ENCODE data around the gene TTLL13. TPM values are rescaled to one million over a fixed set of nuclear protein-coding genes. Genes with fewer than 3 reads are reported as not detected.

Gene TTLL13
- total RNA-seq, 1 experiment from 2014 or later, result 0.43 TPM

- DNase-seq, result no peak
- ChIA-PET CTCF (no interaction called here), POLR2A (no interaction called here)
- intact Hi-C loops (cut with micrococcal nuclease; ENCODE audit: unreplicated experiment), result loop anchor here (5.0 kb wide), 1 partner anchor 52 kb away; no protein-coding TSS in a partner anchor
- no peaks in the 10 kb centered on the region for H3K27me3 Mint-ChIP-seq (ENCODE audit: insufficient read depth, unreplicated experiment)
- Histone ChIP-seq H3K27me3 (replicated peaks; ENCODE audit: control insufficient read depth, insufficient read depth, low read length) (no peaks in the 10 kb centered on the region), H3K4me1 (no peaks in the 10 kb centered on the region; the same call in 1 of the 2 replicates), H3K9me3 (no peaks in the 10 kb centered on the region), H3K36me3 (ENCODE audit: control insufficient read depth, insufficient read depth, low read length) (no peaks in the 10 kb centered on the region; the same call in 1 of the 2 replicates), H3K4me3 (ENCODE audit: low read depth, low read length) (no peak overlapping the region)
- peaks cover 13% of the 10 kb centered on the region for H3K4me1 Mint-ChIP-seq (ENCODE audit: low read depth, unreplicated experiment)
- no peak for TF ChIP-seq CTCF (IDR thresholded peaks at IDR 0.05; ENCODE audit: insufficient read depth in 1 of 2, low read depth in 1 of 2, low read length in 1 of 2, severe bottlenecking in 1 of 2, unreplicated experiment in 1 of 2)
- no peaks in the 10 kb centered on the region for H3K9me3 Mint-ChIP-seq (ENCODE audit: unreplicated experiment)
- BruUV-seq (replicated peaks), result no TSS peak
- peaks cover 5% of the 10 kb centered on the region for H3K36me3 Mint-ChIP-seq (ENCODE audit: insufficient read depth, unreplicated experiment)
- H3K27ac Mint-ChIP-seq (ENCODE audit: unreplicated experiment), result no peak overlapping the region
- H3K4me3 Mint-ChIP-seq (ENCODE audit: unreplicated experiment), result no peak overlapping the region
Observed at GRCh38 chr15:90230071-90230494, 19.3 kb upstream of the TTLL13 start.

GRCh38 chr15:90230610-90231009 lies 18.7 kb upstream of the TTLL13 start:
- POLR2A ChIA-PET, result no interaction called here
- TF ChIP-seq CTCF (IDR thresholded peaks at IDR 0.05; ENCODE audit: insufficient read depth in 1 of 2, low read depth in 1 of 2, low read length in 1 of 2, severe bottlenecking in 1 of 2, unreplicated experiment in 1 of 2), result no peak
- Histone ChIP-seq H3K4me1 (no peaks in the 10 kb centered on the region; the same call in 1 of the 2 replicates), H3K4me3 (ENCODE audit: low read depth, low read length) (no peak overlapping the region), H3K9me3 (no peaks in the 10 kb centered on the region), H3K36me3 (ENCODE audit: control insufficient read depth, insufficient read depth, low read length) (no peaks in the 10 kb centered on the region; the same call in 1 of the 2 replicates), H3K27me3 (replicated peaks; ENCODE audit: control insufficient read depth, insufficient read depth, low read length) (no peaks in the 10 kb centered on the region)
- no peak overlapping the region for H3K4me3 Mint-ChIP-seq (ENCODE audit: unreplicated experiment)
- no peaks in the 10 kb centered on the region for H3K9me3 Mint-ChIP-seq (ENCODE audit: unreplicated experiment)
- BruUV-seq (replicated peaks), result no TSS peak
- peaks cover 16% of the 10 kb centered on the region for H3K4me1 Mint-ChIP-seq (ENCODE audit: low read depth, unreplicated experiment)
- CTCF ChIA-PET, result no interaction called here
- H3K27ac Mint-ChIP-seq (ENCODE audit: unreplicated experiment), result no peak overlapping the region
- H3K36me3 Mint-ChIP-seq (ENCODE audit: insufficient read depth, unreplicated experiment), result peaks cover 3% of the 10 kb centered on the region
- no peaks in the 10 kb centered on the region for H3K27me3 Mint-ChIP-seq (ENCODE audit: insufficient read depth, unreplicated experiment)
- no peak for DNase-seq
- intact Hi-C loops (cut with micrococcal nuclease; ENCODE audit: unreplicated experiment), result loop anchor here (5.0 kb wide), 1 partner anchor 52 kb away; no protein-coding TSS in a partner anchor

- Mint-ChIP-seq H3K4me1 (ENCODE audit: low read depth, unreplicated experiment) (peaks cover 16% of the 10 kb centered on the region), H3K27me3 (ENCODE audit: insufficient read depth, unreplicated experiment) (no peaks in the 10 kb centered on the region), H3K4me3 (ENCODE audit: unreplicated experiment) (peak overlapping the region; percentile 38), H3K9me3 (ENCODE audit: unreplicated experiment) (no peaks in the 10 kb centered on the region), H3K36me3 (ENCODE audit: insufficient read depth, unreplicated experiment) (no peaks in the 10 kb centered on the region), H3K27ac (ENCODE audit: unreplicated experiment) (no peak overlapping the region)
- no peaks in the 10 kb centered on the region; the same call in 1 of the 2 replicates for H3K4me1 ChIP-seq
- no peaks in the 10 kb centered on the region for H3K27me3 ChIP-seq (replicated peaks; ENCODE audit: control insufficient read depth, insufficient read depth, low read length)
- no peaks in the 10 kb centered on the region for H3K9me3 ChIP-seq
- H3K4me3 ChIP-seq (ENCODE audit: low read depth, low read length), result no peak overlapping the region
- intact Hi-C loops (cut with micrococcal nuclease; ENCODE audit: unreplicated experiment), result loop anchor here (5.0 kb wide), 1 partner anchor 51 kb away; no protein-coding TSS in a partner anchor
- DNase-seq, result no peak
- ChIA-PET CTCF (interaction anchor here (2.0 to 3.1 kb wide), 3 partner anchors 10 to 89 kb away, joined by 4 to 37 read pairs (median 24); no protein-coding TSS in a partner anchor), POLR2A (no interaction called here)
- BruUV-seq (replicated peaks), result no TSS peak
- TF ChIP-seq CTCF (IDR thresholded peaks at IDR 0.05; ENCODE audit: insufficient read depth in 1 of 2, low read depth in 1 of 2, low read length in 1 of 2, severe bottlenecking in 1 of 2, unreplicated experiment in 1 of 2), result no peak
- no peaks in the 10 kb centered on the region; the same call in 1 of the 2 replicates for H3K36me3 ChIP-seq (ENCODE audit: control insufficient read depth, insufficient read depth, low read length)
Observed at GRCh38 chr15:90231028-90232017, 18.0 kb upstream of the TTLL13 start.

Data from Caco-2 (cell line).